Upper lobe of left lung (tissue), 4 donors: ENCODE results near the gene S100A8.

Experiments used
- CTCF ChIP-seq, 6 experiments: fragments of 450-650 bp in 4 of 6; fragments of 200-600 bp in 2 of 6; sonication (generic) in 2 of 6; IDR thresholded peaks; one replicate each; pipeline ENCODE4 v1.5.1; 2016 to 2019; ENCODE audit warnings: antibody characterized with exemption in 6 of 6
- EP300 ChIP-seq, 4 donors: sonication (generic); formaldehyde crosslinking; IDR thresholded peaks; one replicate each; pipeline ENCODE4 v1.5.1; 2017; ENCODE audit warnings: antibody characterized with exemption in 4 of 4, control low read depth in 2 of 4
- POLR2A ChIP-seq, 4 donors: fragments of 450-650 bp; IDR thresholded peaks; one replicate each; pipeline ENCODE4 v1.5.1; 2016 to 2017; ENCODE audit warnings: antibody characterized with exemption in 4 of 4, mild to moderate bottlenecking in 2 of 4
- POLR2AphosphoS5 ChIP-seq, 2 donors: sonication (generic); formaldehyde crosslinking; IDR thresholded peaks; one replicate each; pipeline ENCODE4 v1.5.1; 2017; ENCODE audit warnings: antibody characterized with exemption in 2 of 2

DNA sequence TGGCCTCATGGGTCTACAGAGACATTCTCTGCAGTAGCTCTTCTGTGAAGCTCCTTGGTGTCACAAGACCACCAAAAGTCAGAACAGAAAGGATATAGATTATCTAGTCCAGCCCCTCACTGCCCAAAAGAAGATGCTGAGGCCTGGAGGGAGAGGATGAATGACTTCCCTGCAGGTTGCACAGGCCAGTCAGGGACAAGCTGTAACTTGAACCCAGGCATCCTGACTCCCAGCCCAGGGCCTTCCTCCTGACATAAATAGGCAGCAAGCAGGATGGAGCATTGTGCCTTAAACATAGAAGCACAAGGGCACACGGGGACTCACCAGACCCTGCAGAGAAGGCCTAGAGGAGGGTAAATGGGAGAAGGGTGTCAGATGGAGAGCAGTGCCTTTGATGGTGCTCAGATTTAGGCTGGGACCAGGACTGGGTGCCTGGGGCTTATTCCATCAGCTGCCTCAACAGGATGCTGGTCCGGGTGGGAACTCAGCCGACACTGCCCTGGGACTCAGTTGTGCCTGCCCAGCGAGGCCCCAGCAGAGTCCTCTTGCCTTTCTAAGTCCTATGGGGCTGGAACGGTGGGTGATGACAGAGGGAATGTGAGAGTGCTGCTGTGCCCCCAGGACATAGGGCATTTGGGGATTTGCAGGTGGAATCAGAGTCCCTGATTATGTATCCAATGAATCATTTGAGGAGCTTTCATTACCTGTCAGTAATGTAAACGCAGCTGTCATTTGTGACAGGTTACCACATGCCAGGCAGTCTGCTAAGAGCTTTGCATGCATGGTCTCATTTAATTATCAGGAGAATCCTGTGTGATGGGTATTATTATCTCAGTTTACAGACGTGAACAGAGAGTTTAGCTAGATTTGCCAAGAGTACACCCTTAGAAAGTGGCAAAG lies 38.6 kb upstream of the S100A8 start:
- TF ChIP-seq POLR2AphosphoS5 (IDR thresholded peaks at IDR 0.05) (no peak), CTCF (IDR thresholded peaks at IDR 0.05) (no peak), EP300 (IDR thresholded peaks at IDR 0.05) (no peak), POLR2A (IDR thresholded peaks at IDR 0.05) (no peak)
